ENCODE measurements around the gene CHADL.
"Not testable (repeated sequence)": the region's sequence is repeated elsewhere in the genome, so short reads cannot be mapped to it uniquely, and the experiment has no call there.

Gene CHADL, protein sequence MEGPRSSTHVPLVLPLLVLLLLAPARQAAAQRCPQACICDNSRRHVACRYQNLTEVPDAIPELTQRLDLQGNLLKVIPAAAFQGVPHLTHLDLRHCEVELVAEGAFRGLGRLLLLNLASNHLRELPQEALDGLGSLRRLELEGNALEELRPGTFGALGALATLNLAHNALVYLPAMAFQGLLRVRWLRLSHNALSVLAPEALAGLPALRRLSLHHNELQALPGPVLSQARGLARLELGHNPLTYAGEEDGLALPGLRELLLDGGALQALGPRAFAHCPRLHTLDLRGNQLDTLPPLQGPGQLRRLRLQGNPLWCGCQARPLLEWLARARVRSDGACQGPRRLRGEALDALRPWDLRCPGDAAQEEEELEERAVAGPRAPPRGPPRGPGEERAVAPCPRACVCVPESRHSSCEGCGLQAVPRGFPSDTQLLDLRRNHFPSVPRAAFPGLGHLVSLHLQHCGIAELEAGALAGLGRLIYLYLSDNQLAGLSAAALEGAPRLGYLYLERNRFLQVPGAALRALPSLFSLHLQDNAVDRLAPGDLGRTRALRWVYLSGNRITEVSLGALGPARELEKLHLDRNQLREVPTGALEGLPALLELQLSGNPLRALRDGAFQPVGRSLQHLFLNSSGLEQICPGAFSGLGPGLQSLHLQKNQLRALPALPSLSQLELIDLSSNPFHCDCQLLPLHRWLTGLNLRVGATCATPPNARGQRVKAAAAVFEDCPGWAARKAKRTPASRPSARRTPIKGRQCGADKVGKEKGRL

DNA sequence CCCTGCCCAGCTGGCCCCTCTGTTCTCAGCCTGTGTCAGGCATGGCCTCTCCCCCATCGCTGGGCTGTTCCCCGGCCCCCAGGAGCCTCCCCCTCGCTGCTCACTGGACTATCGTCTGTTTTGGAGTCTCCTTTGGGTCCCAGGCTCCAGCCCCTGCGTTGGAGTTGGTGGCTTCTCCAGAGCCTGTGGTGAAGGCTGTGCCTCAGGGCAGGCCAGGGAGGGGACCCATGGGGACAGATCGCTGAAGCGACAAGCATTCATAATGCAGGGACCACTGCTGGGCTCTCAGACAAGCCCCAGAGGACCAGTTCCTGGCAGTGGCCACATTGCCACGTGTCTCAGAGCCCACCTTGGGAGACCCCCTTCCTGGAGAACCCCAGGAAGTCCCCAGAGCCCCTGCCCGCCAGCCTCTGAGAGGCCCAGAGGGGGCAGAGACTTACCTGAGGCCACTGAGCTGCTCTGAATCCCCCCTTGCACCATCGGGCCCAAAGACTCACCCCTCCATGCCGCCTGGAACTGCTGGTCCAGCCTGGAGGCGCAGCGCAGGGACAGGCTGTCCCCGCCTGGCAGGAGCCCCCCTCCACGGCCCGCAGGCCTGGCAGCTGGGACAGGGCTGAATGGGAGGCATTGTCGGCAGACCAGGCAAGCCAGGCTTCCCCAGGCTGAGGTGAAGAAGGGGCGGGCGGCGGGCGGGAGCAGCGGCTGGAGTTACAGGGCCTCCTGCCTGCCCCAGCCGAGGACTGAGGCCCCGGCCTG lies at the start of gene CHADL:
CHADL (minus strand) TSS at position 555 of the 756 bp plus-strand sequence; CDS start at position 505, 50 bp downstream.
- in situ Hi-C loops (cut with MboI; ENCODE audit: low sequenced_read_pairs) = no loop called here

DNA sequence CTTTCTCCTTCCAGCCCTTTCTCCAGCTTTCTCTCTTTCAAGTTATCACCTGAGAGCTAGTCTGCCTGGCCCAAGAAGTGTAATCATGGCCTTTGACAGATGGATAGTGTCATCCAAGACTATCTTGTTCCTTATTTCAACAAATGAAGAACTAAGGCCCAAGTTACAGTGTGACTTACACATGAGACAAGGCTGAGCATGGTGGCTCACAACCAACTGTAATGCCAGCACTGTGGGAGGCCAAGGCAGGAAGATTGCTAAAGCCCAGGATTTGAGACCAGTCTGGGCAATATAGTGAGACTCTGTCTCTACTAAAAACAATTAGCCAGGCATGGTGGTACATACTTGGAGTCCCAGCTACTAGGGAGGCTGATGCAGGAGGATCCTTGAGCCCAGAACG lies 48.9 kb upstream of the CHADL start:
- in situ Hi-C loops (cut with MboI; ENCODE audit: low sequenced_read_pairs) = no loop called here

DNA sequence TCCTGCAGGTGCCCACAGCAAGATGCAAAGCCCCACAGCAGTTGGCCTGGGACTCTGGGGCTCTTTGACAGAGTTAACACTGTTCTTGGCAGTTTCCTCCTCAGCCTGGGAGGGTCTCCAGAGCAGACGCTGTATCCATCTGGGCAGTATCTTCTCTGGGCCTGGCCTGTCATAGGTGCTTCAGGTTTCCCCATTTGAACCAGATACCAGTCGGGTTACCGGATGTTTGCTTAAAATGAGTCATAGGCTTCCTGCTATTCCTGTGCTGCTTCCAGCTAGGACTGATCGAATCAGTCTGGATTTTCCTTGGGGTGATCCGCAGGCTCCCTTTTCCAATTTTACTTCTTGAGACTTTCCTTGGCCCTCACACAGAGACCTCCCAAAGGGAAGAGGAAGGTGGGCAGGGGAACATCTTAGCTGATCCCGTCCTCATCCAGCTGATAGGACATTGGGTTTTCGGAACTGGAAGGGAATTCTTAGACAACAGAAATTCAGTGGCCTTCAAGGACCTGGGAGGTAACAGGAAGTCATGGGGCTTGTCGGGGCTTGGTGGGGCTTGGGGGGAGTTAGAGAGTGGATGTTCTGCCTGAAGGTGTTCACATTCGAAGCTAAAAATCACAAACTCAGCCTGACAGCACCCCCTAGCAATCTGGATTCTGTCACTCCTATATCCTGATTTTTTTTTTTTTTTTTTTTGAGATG lies 47.7 kb upstream of the CHADL start:
- in situ Hi-C loops (cut with MboI; ENCODE audit: low sequenced_read_pairs) = no loop called here

- in situ Hi-C loops (cut with MboI; ENCODE audit: low sequenced_read_pairs) = no loop called here
Observed at GRCh38 chr22:41286639-41287091, 45.9 kb upstream of the CHADL start.

- in situ Hi-C loops (cut with MboI; ENCODE audit: low sequenced_read_pairs) = no loop called here
Observed at GRCh38 chr22:41285820-41286638, 45.3 kb upstream of the CHADL start, which contains the start of gene RANGAP1. Gene RANGAP1, minus strand, starts transcription at chr22:41286187. Its CDS starts 5,143 bp downstream, at chr22:41281044.

DNA sequence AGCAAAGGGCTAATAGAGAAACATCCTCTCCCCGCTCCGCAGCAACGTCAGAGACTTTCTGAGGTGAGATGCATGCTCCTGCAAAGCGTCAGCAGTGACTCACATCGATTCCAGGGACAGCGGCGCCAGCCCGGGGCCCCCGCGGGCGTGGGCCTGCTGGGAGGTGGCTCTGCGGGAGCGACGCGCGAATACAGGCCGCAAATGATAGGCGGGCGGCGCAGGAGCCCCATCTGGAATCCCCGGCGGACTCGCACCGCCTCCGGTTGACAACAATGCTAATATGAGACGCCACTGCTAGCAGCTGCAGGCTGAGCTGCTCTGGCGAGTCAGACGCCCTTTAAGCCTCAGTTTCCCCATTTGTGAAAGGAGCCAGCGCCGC lies 44.7 kb upstream of the CHADL start:
- in situ Hi-C loops (cut with MboI; ENCODE audit: low sequenced_read_pairs) = no loop called here

DNA sequence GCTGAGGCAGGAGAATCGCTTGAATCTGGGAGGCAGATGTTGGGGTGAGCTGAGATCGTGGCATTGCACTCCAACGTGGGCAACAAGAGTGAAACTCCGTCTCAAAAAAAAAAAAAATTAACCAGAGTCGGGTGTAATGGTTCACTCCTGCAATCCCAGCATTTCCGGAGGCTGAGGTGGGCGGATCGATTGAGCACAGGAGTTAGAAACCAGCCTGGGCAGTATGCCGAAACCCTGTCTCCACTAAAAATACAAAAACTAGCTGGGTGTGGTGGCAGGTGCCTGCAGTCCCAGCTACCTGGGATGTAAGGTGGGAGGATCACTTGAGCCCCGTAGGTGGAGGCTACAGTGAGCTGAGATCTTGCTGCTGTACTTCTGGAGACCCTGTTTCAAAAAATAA lies 43.7 kb upstream of the CHADL start:
- in situ Hi-C loops (cut with MboI; ENCODE audit: low sequenced_read_pairs) = no loop called here

GRCh38 chr22:41280854-41281253 lies 40.1 kb upstream of the CHADL start:
- in situ Hi-C loops (cut with MboI; ENCODE audit: low sequenced_read_pairs) = no loop called here

DNA sequence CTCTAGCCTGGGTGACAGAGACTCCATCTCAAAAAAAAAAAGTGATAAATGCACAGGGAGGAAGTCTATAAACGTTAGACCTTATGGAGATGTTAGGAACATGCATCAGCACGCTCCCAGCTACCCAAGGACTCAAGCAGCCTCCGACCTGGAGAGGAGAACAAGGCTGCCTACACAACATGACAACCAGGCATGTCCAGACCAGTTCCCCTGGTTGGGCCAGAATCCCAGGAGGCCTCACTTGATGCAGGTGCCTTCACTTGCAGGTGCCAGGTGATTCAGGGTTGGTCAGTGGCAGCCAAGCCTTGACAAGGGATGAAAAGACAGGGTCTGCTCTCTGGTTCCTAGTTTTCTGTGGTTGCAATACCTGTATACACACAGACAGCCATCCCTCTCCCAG lies 39.3 kb upstream of the CHADL start:
- in situ Hi-C loops (cut with MboI; ENCODE audit: low sequenced_read_pairs) = no loop called here

DNA sequence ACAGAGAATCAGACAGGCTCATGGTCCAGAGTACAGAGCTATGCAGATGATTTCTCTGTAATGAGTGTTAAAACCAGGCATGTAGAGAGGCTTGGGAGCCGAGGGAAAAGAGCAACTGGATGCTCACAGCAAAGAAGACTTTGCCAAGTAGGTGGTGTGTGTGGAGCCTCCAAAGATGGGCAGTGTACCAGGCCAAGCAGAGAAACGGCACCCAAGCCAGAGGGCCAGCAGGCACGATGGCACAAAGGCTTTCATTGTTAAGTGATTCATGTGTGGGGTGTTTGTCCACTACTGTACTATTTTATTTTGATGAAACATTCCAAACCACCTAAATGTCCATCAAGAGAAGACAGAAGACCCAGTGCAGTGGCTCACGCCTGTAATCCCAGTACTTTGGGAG lies 34.1 kb upstream of the CHADL start:
- in situ Hi-C loops (cut with MboI; ENCODE audit: low sequenced_read_pairs) = no loop called here

- in situ Hi-C loops (cut with MboI; ENCODE audit: low sequenced_read_pairs) = no loop called here
Observed at GRCh38 chr22:41273128-41273527, 32.4 kb upstream of the CHADL start.

- in situ Hi-C loops (cut with MboI; ENCODE audit: low sequenced_read_pairs) = no loop called here
Observed at GRCh38 chr22:41271787-41272186, 31.1 kb upstream of the CHADL start.

DNA sequence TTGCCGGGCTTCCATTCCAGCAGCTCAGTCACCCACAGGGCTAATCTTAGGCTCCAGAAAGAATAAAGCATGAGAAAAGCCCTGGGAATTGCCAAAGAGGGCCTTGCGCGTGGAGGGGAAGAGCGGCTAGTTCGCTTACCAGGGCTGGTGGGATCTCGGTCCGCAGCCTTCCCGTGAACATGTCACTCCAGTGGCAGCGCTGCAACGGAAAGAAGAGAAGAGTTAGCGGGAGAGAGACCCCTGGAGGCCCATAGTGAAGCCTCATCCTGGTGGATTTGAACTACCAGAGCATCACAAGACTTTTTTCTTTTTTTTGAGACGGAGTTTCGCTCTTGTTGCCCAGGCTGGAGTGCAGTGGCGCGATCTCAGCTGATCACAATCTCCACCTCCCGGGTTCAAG lies 27.2 kb upstream of the CHADL start:
- in situ Hi-C loops (cut with MboI; ENCODE audit: low sequenced_read_pairs) = no loop called here

DNA sequence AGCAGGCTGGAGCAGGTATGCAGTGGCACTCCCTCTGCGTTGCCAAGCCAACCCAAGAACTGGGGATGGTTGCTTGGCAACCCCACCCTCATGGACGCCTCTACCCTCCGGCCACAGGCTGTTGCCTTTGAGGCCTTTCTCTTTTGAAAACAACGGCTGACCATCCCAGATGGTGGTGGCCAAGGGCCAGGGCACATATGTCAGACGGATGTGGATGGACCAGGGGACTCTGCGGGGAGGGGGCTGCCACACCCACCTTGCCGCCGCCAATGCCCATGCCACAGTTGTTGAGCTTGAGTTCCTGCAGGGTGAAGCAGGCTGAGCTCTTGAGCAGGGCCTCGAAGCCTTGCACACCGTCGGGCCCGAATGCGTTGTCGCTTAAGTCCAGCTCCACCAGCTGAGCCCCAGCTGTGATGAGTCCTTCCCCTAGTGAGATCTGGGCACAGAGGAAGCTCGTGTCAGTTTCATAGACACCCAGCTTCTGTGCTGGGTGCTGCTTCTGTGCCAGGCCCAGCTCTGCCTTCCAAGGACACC lies 23.7 kb upstream of the CHADL start:
- in situ Hi-C loops (cut with MboI; ENCODE audit: low sequenced_read_pairs) = no loop called here

GRCh38 chr22:41263704-41264103 lies 23.0 kb upstream of the CHADL start:
- in situ Hi-C loops (cut with MboI; ENCODE audit: low sequenced_read_pairs) = no loop called here

DNA sequence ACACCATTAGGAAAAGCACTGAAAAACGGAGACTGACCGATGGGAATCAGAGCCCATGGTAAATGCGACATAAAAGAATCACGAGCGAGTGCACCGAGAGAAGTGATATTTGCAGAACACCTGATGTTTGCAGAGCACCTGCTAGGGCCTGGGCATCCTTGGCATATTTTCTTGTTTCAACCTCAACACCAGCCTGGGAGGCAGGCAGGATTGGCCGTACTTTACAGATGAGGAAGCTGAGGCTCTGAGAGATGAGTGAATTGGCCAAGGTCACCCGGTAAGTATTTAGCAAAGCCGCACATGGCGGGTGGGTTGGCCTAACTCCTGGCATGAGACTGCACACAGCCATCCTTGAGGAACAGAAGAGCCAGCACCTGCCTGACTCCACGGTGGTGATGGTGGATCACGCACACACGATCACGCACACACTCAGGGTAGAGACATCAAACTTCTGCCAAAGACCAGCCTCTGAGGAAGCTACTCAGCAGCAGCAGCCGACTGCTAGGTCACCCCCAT lies 21.6 kb upstream of the CHADL start:
- in situ Hi-C loops (cut with MboI; ENCODE audit: low sequenced_read_pairs) = no loop called here

GRCh38 chr22:41261541-41262249 lies 21.0 kb upstream of the CHADL start:
- in situ Hi-C loops (cut with MboI; ENCODE audit: low sequenced_read_pairs) = no loop called here

DNA sequence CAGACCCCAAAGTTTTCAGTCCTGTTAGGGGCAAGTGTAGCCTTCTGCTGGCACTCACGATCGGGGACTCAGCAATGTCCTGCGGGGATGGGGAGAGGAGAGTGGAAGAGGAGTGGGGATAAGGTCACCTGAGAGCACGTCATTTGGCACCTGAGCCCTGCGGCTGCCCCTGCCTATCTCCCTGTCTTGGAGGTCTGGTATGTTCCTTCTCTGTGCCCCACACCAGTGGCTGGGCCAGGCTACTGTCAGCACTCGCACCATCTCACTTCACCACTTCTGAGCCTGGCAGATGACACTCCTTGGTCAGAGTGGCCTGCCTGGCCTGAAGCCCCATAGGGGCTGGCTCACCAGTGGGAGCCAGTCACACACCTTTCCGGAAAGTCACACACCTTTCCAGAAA lies 20.1 kb upstream of the CHADL start:
- in situ Hi-C loops (cut with MboI; ENCODE audit: low sequenced_read_pairs) = no loop called here

DNA sequence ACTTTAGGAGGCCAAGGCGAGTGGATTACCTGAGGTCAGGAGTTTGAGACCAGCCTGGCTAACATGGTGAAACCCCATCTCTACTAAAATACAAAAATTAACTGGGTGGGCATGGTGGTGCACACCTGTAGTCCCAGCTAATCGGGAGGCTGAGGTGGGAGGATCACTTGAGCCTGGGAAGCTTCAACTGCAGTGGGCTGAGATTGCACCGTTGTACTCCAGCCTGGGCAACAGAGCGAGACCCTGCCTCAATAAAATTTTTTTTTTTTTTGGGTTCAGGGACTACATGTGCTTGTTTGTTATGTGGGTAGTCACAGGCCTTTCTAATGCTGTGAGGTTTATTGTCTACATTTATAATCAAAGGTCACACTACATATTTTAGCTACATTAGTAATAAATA lies 19.0 kb upstream of the CHADL start:
- in situ Hi-C loops (cut with MboI; ENCODE audit: low sequenced_read_pairs) = not testable (repeated sequence)
